ENCODE measurements around the gene AMDHD2.

AMDHD2 gene

DNA sequence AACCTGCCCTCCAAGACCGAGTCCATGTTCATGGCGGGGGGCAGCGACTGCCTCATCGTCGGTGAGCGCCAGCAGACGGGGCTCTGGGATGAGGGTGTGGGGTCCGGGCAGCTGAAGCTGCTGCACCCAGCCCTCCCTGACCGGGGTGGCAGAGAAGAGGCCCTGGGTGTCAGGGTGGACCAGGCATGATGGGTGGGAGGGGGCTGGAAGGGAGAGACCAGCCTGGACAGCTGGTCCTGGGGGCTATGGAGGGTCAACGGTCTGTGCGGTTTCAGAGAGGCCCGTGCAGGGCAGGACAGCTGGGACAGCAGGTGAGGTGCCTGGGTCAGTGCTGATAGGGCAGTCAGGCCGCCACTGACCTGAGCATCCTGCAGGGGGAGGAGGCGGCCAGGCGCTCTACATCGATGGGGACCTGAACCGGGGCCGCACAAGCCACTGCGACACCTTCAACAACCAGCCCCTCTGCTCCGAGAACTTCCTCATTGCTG lies 19.7 kb upstream of the AMDHD2 start:
- DNase-seq, result no peak

DNA sequence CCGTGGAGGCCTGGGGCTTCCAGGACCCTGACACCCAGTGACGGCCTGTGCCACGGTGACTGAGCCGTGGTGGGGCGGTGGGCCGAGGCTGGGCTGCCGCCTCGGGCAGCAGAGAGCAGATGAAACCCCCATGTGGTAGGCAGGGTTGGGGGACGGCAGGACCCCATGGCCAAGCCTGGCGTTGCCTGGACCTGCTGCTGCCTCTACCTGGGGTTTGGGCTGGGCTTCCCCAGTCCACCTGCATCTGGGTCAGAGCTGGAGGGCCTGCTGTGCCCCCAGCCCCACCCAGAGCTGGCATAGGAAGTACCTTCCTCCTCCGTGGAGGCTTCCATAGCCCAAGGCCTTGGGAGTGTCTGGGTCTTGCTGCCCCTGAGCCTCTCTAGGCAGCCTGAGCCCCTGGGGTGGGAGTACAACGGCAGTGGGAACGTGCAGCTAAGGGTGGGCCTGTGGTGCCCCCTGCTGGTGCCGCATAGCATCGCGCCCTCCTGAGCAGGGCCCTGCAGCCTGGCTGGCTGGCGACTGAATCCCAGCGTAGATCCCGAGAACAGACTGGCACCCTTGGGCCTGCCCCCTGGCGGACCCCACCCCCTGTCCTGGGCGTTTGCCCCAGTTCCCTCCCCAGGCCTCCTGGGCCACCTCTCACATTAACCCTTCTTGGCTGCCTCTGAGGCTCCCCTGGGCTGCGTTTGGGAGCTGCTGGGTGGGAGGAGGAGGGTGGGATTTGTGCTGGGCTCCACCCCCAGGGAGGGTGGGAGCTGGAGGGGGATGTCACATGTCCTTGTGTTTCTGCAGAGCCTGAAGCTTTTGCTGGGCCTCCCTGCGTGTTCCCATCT lies 19.0 kb upstream of the AMDHD2 start:
- peak; percentile 83 for DNase-seq

DNA sequence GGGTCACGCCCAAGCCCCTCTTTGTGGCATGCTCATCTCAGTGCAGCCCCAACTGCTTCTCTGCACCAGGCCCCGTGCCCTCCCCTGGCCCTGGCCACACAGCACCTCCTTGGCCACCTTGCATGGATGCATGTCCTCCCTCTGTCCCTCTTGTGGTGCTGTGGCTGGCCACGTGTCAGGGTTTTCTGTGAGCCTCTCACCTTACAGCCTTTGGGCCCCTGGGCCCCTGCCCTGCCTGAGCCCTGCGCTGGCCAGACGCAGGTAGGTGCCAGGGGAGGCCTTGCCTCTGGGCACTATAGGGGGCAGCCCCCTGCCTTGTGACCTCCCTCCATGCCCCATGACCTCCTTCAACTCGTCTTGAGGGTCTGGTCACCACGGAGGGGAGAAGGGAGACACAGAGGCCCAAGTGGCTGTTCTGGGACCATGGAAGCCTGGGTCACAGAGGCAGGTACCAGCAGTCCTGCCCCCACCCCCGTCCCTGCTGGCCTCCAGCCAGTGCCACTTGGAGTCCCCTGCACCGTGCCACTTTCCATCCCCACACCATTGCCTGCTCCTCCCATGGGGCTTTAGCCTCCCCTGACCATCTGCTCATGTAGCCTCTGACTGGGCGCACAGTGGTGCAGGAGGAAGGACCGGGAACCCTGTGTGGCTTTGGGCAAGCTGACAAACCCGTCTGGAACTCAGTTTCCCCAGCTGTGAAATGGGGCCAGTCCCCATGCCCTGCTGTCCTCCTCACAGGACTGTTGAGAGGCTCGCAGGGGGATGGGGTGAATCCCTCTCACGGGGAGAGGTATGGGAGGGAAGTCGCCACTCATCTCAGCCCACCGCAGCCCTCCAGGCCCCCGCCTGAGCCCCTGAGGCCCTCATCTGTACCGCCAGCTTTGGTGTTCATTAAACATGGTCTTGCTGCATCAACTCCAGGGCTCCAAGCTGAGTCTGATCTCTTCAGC lies 17.9 kb upstream of the AMDHD2 start:
- no peak for DNase-seq

DNA sequence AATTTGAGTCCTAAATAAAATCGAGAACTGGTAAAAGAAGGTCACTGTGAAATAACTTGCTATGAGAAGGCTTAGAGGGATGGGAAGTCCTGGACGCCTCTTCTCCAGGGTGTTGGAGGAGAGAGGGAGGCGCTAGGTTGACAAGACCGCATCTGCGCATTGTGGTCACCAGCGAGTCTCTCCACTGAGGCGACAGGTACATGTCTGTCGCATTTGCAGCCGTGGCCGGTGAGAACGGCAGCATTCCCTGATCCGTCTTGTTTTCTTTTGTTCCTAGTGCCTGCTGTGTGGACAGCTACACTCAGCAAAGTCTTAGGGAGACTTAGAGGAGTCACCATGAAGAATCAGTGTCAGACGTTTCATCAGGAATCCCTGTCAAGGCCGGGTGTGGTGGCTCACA lies 14.5 kb upstream of the AMDHD2 start:
- no peak for DNase-seq

DNA sequence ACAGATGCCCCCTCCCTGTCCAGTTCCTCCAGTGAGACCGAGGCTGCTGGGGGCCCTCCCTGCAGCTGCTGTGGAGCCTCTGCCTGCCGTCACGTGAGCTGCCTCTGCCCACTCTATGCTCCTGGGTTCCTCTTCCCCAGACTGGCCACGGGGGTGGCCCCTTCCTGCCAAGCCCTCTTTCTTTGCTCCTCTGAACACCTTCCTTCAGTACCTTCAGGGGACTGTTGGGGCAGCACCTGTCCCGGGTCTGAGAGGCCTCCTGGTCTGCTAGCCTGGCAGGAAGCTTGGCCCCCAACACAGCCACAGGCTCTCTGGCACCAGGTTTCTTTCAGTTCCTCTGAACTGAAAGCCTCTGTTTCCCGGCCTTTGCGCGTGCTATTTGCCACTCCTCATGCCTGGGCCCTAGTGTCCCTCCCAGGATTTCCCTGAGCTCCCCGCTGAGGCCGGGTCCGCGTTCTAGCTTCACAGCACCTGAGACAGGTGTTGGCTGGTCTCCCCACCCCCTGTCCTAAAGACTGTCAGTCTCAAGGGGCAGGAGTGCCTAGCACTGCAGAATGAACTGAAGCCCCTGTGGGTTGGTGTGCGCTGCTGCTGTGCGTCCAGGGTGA lies 13.0 kb upstream of the AMDHD2 start:
- DNase-seq, result no peak

DNA sequence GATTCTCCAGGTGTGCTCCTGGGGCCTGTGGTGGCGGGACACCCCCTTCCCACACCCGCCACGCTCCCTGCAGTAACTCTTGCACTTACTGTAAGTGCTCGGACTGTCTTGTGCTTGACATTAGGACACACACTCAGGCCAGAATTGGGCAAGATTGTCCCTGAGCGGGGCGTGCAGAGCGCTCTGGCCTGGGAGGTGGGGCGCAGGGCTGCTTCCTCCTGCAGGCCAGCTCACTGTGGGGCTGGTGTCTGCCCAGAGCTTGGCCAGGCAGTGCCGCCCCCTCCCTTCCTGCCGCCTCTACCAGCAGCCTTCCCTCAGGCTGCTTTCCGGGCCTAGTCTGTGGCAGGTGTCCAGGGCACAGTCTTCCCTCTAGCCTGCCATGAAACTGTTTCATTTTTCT lies 12.5 kb upstream of the AMDHD2 start:
- DNase-seq, result no peak

DNA sequence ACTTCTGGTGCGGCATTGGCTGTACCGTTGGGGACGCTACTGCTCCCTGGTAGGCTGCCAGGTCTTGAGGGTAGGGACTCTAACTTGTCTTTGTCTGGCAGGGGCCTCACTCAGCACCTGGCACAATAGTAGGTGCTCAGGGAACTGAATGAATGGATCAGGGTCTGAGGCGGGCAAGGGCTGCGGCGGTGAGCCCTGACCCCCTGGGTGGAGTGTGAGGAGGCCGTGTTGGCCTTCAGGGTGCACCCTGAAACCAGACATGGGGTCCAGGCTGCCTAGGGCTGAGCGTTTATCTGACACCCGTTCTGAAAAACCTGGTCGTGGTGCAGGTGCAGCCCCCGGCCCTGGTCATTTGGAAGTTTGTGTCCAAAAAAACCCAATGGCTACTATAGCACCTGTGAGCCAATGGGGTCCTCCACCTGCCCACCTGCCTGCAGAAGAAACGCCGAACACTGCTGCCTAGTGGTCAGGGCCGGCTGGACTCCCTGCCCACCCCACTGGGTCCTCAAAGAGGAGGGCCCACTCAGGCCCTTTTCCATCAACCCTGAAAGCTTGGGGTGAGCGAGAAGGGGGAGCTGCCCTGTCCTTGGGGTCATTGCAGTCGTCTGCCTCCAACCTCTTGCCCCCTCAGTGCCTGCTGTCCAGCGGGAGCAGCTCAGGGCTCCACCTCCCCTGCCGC lies 11.3 kb upstream of the AMDHD2 start:
- DNase-seq, result no peak

DNA sequence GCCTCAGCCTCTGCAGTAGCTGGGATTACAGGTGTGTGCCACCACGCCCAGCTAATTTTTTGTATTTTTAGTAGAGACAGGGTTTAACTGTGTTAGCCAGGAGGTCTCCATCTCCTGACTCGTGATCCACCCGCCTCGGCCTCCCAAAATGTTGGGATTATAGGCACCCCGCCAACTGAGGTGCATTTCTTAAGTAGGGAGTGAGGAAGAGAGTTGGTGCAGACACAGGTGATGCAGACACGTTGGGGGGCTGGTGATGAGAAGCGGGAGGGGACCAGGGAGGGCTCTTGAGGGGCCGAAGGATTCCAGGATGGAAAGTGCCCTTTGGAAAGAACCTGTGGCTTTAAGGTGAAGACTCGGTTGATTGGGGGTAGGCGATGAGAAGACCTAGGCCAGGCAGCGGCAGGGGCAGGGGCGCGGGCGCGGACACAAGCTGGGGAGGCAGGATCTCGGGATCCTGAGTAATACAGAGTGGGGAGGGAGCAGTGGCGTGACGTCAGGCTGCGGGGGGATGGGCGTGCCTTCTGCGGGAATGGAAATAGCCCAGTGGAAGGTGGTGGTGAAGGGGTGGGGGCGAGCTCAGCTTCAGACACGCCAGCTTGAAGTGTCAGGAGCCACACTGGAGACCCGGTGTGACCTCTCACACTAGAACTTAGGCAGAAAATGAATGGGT lies 8.9 kb upstream of the AMDHD2 start:
- no peak for DNase-seq

DNA sequence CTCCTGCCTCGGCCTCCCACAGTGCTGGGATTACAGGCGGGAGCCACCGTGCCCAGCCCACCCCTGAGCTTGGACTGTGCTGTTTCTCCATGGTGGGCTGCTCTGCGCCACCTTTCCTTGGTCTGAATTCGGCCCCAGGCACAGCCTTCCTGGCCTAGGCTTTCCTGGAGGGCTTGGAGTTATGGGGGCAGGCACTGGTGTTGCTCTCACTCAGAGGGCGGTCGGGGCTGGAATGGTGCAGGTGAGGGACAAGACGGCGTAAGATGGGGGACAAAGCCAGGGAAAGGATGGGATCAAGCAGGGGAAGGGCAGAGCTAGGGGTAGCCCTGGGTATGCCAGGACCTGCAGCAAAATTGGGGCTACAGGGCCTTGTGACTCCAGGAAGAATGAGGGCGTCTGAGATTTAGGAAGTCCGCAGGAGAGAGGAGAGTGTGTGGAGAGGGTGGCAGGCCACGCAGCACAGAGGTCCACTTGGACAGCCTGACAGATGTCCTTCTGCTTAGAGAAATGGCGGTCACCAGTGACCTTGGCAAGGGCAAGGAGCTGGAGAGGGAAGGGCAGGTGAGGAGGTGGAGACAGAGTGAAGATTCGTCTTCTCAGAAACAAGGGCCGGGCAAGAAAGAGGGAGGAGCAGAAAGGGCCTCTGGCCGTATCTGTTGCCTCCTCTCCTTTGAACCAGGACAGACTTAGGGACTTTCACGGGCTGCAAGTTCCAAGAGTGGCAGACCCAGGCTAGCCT lies 8.0 kb upstream of the AMDHD2 start:
- DNase-seq, result no peak

DNA sequence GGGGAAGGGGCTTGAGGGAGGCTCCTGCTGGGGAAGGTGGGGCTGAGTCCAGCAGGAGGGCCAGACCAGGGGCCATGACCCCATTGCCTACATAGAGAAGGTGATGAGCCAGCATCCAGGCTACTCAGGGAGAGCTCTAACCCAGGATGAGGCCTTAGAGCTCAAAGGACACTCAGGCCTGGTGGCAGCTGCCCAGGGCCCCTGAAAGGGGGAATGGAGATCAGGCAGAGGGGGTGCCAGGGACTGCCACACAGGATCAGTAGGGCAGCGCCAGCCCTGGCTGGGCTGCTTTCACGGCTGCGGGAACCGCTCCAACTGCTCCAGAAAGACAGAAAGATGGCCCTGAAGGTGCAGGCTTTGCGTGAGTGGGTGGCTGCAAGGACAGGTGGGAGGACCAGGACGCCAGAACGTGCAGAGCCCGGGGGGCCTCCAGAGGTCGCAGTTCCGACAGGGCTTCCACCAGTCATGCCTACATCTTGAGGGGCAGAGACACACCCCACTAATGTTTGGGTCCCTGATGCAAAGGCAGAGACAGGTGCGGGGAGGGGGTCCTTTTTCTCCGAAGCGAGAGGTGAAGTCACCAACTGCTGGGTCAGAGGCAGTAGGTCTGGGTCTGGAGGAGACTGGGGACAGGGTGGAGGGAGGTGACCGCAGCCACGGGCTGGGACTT lies 7.3 kb upstream of the AMDHD2 start:
- DNase-seq, result peak; percentile 36

DNA sequence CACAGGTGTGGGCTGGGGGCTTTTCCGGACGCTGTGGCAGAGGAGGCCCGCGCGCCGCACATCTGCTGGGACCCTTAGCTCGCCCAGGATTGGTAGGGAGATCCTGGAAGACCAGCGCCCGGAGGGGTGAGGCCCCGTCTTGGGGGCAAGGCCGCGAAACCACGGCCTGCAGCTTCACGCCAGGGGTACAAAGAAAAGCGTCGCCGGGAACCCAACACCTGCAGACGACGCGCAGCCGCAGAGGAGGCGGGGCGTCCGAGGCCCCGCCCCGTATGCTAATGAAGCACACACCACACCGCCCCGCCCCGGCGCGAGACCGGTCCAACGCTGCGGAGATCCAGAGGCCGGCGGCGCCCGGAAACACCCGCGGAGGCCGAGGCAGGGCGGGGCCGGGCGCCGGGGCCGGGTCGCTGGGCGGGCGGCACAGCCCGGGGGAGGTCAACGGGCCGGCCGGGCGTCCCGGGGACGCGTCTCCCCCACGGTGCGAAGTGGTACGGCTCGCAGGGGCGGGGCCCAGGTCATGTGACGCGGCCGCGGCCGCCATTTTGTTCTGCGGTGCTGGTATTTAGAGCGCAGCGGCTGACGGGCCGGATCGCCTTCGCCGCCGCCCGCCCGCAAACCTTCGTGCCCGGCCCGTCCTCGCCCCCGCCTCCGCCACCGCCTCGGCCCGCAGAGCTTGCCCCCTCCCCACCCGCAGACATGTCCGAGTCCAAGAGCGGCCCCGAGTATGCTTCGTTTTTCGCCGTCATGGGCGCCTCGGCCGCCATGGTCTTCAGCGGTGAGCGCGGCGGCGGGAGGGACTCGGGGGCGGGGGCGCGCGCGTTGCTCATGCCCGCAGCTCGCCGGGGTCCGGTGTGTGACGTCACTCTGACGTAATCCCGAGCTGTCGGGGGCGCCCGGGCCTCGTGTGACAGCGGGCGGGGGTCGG lies 6.5 kb upstream of the AMDHD2 start, which contains the start of gene ATP6V0C:
Gene ATP6V0C, plus strand, starts transcription at position 548 of the 928 bp plus-strand sequence. Its CDS starts 152 bp downstream, at position 700.
- DNase-seq, result peak; percentile 88

DNA sequence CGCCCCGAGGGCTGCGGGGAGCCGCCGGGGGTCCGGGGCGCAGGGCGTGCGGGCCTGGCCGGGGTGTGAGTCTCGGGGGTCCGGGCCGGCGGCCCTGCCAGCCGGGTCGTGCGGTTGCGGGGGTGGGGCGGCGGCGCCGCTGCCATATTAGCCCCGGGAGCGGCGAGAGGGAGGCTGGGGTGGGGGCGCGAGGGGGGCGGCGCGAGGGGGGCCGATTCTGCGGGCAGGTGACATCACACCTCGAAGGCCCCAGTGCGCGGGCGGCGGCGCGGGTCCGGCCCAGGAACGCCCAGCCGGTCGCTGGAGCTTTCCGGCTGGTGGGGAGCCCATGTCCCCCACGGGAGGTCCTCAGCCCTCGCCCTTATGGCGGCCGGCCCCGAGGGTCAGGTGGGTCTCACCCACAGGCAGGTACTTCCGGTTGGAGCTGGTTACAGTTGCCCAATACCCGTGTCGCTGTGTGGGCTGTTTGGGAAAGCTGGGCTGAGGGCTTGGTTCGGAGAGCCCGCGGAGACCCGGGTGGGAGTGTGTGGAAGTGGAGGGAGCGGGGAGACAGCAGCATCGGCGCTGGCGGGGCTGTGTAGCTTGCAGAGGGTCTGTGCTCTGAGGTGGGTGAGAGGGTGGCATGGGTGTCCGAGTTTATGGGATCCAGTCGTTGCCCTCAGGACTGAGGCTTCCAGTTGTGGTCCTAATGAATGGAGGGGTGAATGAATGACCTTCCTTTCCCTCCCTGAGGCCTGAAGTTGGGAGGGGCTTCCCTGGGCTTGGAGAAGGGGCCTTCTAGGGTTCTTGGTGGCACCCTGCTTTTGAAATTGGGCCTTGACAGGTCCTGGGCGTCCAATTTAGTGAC lies 5.6 kb upstream of the AMDHD2 start:
- no peak for DNase-seq

DNA sequence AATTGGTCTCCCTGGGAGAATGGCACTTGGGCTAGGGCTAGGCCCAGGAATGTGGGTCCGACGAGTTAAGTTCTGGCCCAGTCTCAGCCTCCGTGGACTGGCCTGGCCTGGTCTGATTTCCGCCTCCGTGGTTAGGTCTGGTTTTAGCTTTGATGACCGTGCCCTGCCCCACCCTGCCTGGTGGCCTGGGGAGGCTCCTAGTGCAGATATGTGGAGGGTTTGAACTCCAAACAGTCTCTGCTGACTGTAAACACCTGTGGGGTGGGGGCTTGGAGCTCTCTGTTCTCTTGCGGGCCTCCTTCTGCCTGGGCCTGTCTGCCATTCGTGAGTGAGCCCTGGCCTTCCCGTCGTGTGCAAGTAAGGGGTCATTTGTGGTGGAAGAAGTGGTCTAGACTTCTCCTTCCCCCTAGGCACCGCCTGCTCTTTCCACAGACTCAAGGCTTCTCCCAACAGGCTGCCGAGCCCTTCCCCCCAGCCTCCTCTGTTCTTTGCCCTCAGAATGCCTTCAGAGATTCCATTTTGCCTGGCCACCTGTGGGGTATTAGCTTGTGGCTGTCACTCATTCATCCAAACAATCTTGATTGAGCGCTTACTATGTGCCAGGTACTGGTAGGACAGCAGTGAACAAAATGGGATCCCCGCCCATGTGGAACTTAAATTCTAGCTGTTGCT lies 4.9 kb upstream of the AMDHD2 start:
- no peak for DNase-seq

DNA sequence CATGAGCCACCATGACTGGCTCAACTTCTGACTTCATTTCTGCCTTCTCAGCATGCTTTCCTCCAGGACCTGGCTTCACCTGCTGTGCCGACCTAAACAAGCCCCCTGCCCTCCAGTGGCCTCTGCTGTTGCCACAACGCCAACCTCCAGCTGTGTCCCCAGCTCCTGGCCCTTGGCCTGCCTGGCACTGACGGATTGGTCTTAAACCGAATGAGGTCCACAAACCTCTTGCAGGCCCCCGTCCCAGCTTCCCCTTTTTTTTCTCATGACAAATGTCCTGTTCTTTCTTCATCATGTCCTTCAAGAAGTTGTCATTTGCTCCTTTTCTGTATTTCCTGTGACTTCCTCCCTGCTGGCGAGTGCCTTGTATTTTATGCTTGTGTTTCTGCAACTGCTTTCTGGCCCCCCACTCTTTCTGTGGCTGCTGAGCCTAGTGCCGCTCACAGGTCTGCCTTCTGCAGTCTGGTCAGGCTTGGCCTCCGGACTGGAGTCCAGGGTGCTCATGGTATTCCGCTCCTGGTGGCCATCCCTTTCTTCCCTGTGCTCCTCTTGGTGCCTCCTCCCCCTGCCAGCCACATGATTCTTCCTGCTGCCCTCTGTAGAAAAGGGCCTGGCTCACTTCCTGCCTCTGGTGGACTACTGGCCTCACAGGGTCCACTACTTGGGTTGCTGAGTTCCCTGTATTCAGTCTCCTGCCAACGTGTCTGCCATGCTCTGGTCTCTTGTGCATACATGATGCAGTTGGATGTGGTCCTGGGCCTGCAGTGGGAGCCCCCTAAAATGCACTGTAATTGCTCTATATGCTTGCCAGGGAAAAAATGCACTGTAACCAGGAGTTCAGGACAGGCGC lies 3.6 kb upstream of the AMDHD2 start:
- no peak for DNase-seq

DNA sequence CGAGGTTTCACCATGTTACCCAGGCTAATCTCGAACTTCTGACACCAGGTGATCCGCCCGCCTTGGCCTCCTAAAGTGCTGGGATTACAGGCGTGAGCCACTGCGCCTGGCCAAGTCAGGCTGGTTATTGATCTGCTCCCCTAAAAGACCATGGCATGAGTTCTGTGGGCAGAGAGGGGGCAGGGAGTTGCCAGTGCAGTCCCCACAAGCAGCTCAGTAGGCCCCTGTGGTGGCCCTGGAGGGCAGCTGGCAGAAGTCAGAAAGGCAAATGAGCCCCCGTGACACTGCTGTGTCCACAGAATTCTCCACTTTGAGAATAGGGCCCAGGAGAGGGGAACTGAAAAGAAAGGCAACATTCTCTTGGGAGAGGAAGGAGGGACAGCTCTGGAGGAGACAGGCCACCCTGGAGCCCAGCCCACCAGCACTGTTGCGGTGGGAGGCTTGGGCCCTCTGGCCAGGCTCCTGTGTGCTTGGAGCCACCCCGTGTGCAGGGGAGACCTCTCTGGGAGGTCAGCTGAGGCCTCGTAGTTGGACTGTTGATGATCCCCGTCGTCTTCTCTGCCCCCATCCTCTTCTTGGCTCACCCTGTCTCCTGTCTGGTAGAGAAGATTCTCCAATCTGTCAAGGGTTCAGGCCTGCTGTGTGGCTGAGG lies 2.1 kb upstream of the AMDHD2 start:
- DNase-seq, result no peak

Data from NCI-H2171 treated with DMSO at 0.1 percent for 48 hours (cell line).